HG02943 (cell line): ENCODE measurements around the gene CBX2.
"Not testable (repeated sequence)": the region's sequence is repeated elsewhere in the genome, so short reads cannot be mapped to it uniquely, and the experiment has no call there.

Experiments used
- ATAC-seq: cut with Tn5 transposase; IDR thresholded peaks from one replicate; pipeline ENCODE4 v1.9.1; 2021; ENCODE audit warnings: mild to moderate bottlenecking, low read depth, moderate library complexity; ENCODE audit not compliant: unreplicated experiment

Gene CBX2

GRCh38 chr17:79765708-79766107, 12.2 kb upstream of the CBX2 start:
- ATAC-seq, result no peak

- ATAC-seq, result no peak
Measured at GRCh38 chr17:79769570-79770506, 8.1 kb upstream of the CBX2 start.

GRCh38 chr17:79771276-79771675, 6.7 kb upstream of the CBX2 start:
- ATAC-seq, result no peak

GRCh38 chr17:79772726-79773125, 5.2 kb upstream of the CBX2 start:
- not testable (repeated sequence) for ATAC-seq

- ATAC-seq, result no peak
Measured at GRCh38 chr17:79774561-79774975, 3.4 kb upstream of the CBX2 start.

- no peak for ATAC-seq
Measured at GRCh38 chr17:79775632-79776031, 2.3 kb upstream of the CBX2 start.

- ATAC-seq, result no peak
Measured at GRCh38 chr17:79776376-79777119, 1.4 kb upstream of the CBX2 start.

GRCh38 chr17:79777120-79777893, 641 bp upstream of the CBX2 start:
- no peak for ATAC-seq

GRCh38 chr17:79778504-79779083, 646 bp downstream of the CBX2 start:
- no peak for ATAC-seq

- ATAC-seq, result no peak
Measured at GRCh38 chr17:79779084-79779529, 1.2 kb downstream of the CBX2 start.

- ATAC-seq, result no peak
Measured at GRCh38 chr17:79779661-79780365, 1.9 kb downstream of the CBX2 start.

- no peak for ATAC-seq
Measured at GRCh38 chr17:79781012-79781650, 3.2 kb downstream of the CBX2 start.

GRCh38 chr17:79781736-79782575, 4.0 kb downstream of the CBX2 start:
- ATAC-seq, result no peak

GRCh38 chr17:79783891-79784290, 5.9 kb downstream of the CBX2 start:
- ATAC-seq, result no peak

GRCh38 chr17:79784353-79785016, 6.5 kb downstream of the CBX2 start:
- ATAC-seq, result no peak

- no peak for ATAC-seq
Measured at GRCh38 chr17:79785017-79785899, 7.3 kb downstream of the CBX2 start.
